Smooth muscle cell (in vitro differentiated cells): ENCODE data around the gene RXRA. TPM values are rescaled to one million over a fixed set of nuclear protein-coding genes. Genes with fewer than 3 reads are reported as not detected.

Experiments used
- DNase-seq: peaks from one replicate; lab custom pipeline; 2025; ENCODE audit not compliant: unreplicated experiment; lab: John Stamatoyannopoulos, UW
- H2AFZ ChIP-seq: fragments of 200-600 bp; sonication (generic); 2 replicates; pipeline ENCODE4 v1.6.0; 2016; ENCODE audit warnings: antibody characterized with exemption, low read depth, mild to moderate bottlenecking
- H3F3A ChIP-seq: fragments of 200-600 bp; sonication (generic); 2 replicates; pipeline ENCODE4 v1.6.0; 2017; ENCODE audit warnings: antibody characterized with exemption, low read depth
- H3K27ac ChIP-seq: fragments of 200-600 bp; sonication (generic); 2 replicates; pipeline ENCODE4 v1.5.1; 2016; ENCODE audit warnings: low read depth, mild to moderate bottlenecking
- H3K27me3 ChIP-seq: fragments of 200-600 bp; sonication (generic); 2 replicates; pipeline ENCODE4 v1.6.1; 2016; ENCODE audit warnings: low read depth, mild to moderate bottlenecking
- H3K36me3 ChIP-seq: fragments of 200-600 bp; sonication (generic); 2 replicates; pipeline ENCODE4 v1.5.1; 2016; ENCODE audit warnings: low read depth
- H3K4me1 ChIP-seq: fragments of 200-600 bp; sonication (generic); 2 replicates; pipeline ENCODE4 v1.5.1; 2016; ENCODE audit warnings: low read depth
- H3K4me2 ChIP-seq: fragments of 200-600 bp; sonication (generic); 2 replicates; pipeline ENCODE4 v1.6.0; 2016; ENCODE audit warnings: mild to moderate bottlenecking
- H3K4me3 ChIP-seq: fragments of 200-600 bp; sonication (generic); 2 replicates; pipeline ENCODE4 v1.5.1; 2016; ENCODE audit warnings: mild to moderate bottlenecking
- H3K79me2 ChIP-seq: fragments of 200-600 bp; sonication (generic); 2 replicates; pipeline ENCODE4 v1.6.0; 2016; ENCODE audit warnings: low read depth, mild to moderate bottlenecking
- H3K9ac ChIP-seq: fragments of 200-600 bp; sonication (generic); 2 replicates; pipeline ENCODE4 v1.6.0; 2016; ENCODE audit warnings: low read depth
- H3K9me3 ChIP-seq: fragments of 200-600 bp; sonication (generic); replicated peaks from 2 replicates; pipeline ENCODE4 v1.5.1; 2016; ENCODE audit warnings: low read depth
- H4K20me1 ChIP-seq: fragments of 200-600 bp; sonication (generic); 2 replicates; pipeline ENCODE4 v1.6.0; 2016; ENCODE audit warnings: low read depth
- WGBS: methylation state at CpG from one replicate; pipeline ENCODE4 v1.1.7; 2016; ENCODE audit warnings: low lambda C conversion rate; 5-methylcytosine and 5-hydroxymethylcytosine counted together
- polyA plus RNA-seq: library from polyadenylated mRNA; unstranded; fragments of >200 nt; fragmentation: Nextera tagmentation; extraction: Ambion mirVana; gene quantifications from 2 replicates; pipeline ENCODE4 v1.2.1, GENCODE V29; 2016
- total RNA-seq: library from RNA; depleted of rRNA; stranded (reverse); fragments of >200 nt; gene quantifications from 2 replicates; pipeline ENCODE4 v1.2.3, GENCODE V29; 2014
- TF ChIP-seq, protein P1 (sequence below): fragments of 200-600 bp; sonication (generic); IDR thresholded peaks from 2 replicates; pipeline ENCODE4 v1.5.1; 2017; ENCODE audit warnings: borderline replicate concordance, mild to moderate bottlenecking, antibody characterized with exemption; ENCODE audit not compliant: insufficient read depth, poor library complexity, severe bottlenecking

The RXRA gene
- total and polyA plus RNA-seq, 2 experiments from 2014 or later = 8.9 to 23.1 TPM

DNA sequence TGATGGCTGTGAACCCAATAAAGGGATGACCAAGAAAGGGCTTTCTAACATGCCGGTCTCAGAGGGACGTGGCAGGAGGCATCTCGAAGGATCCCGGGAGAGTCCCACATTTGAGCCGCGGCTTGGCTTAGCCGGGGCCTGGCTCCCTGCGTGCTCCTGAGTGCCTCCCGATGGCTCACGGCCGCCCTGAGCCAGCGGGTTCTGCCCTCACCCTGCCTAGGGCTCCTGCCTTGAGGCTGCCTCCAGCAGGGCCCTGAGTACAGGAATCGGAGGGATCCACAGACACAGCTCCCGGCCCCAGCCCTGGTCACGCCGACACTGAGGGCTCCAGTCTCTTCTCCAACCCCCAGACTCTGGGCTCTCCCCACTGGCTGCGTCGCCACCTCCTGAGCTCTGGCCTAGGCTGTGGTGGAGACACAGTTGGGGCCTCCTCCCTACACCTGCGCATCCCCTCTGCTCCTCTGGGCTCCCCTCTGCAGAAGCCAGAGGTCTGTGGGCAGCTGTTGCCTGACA lies 44.1 kb upstream of the RXRA start:
- H3K4me2 ChIP-seq = no peak overlapping the region
- H3K36me3 ChIP-seq = no peaks in the 10 kb centered on the region
- DNase-seq = no peak
- H3K9ac ChIP-seq = no peak overlapping the region
- H3F3A ChIP-seq = no peaks in the 10 kb centered on the region
- H3K27ac ChIP-seq = no peak overlapping the region
- no peaks in the 10 kb centered on the region for H3K79me2 ChIP-seq
- no peaks in the 10 kb centered on the region for H3K9me3 ChIP-seq
- no peak overlapping the region for H2AFZ ChIP-seq
- no peaks in the 10 kb centered on the region for H4K20me1 ChIP-seq
- H3K27me3 ChIP-seq = no peaks in the 10 kb centered on the region
- TF ChIP-seq, protein P1, sequence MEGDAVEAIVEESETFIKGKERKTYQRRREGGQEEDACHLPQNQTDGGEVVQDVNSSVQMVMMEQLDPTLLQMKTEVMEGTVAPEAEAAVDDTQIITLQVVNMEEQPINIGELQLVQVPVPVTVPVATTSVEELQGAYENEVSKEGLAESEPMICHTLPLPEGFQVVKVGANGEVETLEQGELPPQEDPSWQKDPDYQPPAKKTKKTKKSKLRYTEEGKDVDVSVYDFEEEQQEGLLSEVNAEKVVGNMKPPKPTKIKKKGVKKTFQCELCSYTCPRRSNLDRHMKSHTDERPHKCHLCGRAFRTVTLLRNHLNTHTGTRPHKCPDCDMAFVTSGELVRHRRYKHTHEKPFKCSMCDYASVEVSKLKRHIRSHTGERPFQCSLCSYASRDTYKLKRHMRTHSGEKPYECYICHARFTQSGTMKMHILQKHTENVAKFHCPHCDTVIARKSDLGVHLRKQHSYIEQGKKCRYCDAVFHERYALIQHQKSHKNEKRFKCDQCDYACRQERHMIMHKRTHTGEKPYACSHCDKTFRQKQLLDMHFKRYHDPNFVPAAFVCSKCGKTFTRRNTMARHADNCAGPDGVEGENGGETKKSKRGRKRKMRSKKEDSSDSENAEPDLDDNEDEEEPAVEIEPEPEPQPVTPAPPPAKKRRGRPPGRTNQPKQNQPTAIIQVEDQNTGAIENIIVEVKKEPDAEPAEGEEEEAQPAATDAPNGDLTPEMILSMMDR = no peak
- no peaks in the 10 kb centered on the region for H3K4me1 ChIP-seq
- no peak overlapping the region for H3K4me3 ChIP-seq
- WGBS = 90% methylated on average over 15 of the region's 19 CpGs

DNA sequence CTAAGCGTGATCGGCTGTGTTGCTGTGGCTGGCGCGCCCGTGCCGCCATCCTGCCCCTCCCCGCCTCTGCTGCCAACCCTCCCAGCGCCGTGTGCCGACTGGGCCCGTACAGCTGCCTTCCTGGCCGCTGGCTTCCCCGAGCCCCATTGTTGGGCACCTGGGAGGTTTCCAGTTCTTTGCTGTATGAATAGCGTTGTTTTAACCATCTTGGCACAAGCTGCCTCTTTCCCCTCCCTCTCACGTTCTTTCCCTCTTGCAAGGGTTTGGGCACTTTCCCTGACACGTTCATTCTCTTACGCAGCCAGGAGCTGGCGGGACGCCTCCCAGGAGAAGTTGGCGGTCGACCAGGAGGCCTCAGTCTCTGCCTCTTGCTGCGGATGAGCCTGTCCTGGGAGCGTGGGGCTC lies 43.1 kb upstream of the RXRA start:
- no peaks in the 10 kb centered on the region for H3K36me3 ChIP-seq
- H3K4me1 ChIP-seq = peaks cover 5% of the 10 kb centered on the region
- no peak for DNase-seq
- no peaks in the 10 kb centered on the region for H3K9me3 ChIP-seq
- no peaks in the 10 kb centered on the region for H4K20me1 ChIP-seq
- H3K79me2 ChIP-seq = no peaks in the 10 kb centered on the region
- no peak overlapping the region for H3K4me3 ChIP-seq
- TF ChIP-seq, protein P1 = no peak
- H3K4me2 ChIP-seq = no peak overlapping the region
- no peak overlapping the region for H3K9ac ChIP-seq
- no peaks in the 10 kb centered on the region for H3F3A ChIP-seq
- H3K27me3 ChIP-seq = no peaks in the 10 kb centered on the region
- no peak overlapping the region for H2AFZ ChIP-seq
- no peak overlapping the region for H3K27ac ChIP-seq
- WGBS = 89% methylated on average over 23 of the region's 23 CpGs

DNA sequence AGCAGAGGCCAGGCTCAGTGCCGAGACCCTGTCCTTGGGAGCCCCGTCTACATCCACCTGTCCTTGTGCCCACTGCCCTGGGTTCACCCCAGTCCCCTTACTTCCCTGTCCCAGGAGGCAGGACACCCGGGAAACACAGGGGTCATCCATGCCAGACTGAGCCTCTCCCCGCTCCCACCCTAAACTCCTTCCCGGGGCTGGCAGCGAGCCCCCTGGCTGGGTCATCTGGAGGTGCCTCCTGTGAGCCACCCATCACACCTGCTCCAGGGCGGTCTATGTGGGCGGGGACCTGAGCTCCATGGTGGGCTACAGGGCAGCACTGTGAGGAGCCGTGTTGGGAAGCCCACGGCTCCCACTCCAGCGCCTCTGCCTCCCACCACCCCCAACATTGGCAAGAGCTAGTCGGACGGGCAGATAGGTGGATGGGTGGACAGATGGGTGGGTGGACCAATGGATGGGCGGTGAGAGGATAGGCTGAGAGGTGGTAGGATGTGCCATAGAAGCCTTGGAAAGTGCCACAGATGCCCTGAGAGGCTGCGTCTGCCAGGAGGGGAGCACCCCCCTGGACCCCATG lies 42.5 kb upstream of the RXRA start:
- no peaks in the 10 kb centered on the region for H3K36me3 ChIP-seq
- H3K27ac ChIP-seq = no peak overlapping the region
- no peak overlapping the region for H2AFZ ChIP-seq
- H3K4me3 ChIP-seq = no peak overlapping the region
- H3K9ac ChIP-seq = no peak overlapping the region
- TF ChIP-seq, protein P1 = no peak
- no peaks in the 10 kb centered on the region for H4K20me1 ChIP-seq
- WGBS = 86% methylated on average over 15 of the region's 15 CpGs
- H3K4me1 ChIP-seq = peaks cover 8% of the 10 kb centered on the region
- no peaks in the 10 kb centered on the region for H3K79me2 ChIP-seq
- no peak for DNase-seq
- no peak overlapping the region for H3K4me2 ChIP-seq
- no peaks in the 10 kb centered on the region for H3K9me3 ChIP-seq
- no peaks in the 10 kb centered on the region for H3K27me3 ChIP-seq
- no peaks in the 10 kb centered on the region for H3F3A ChIP-seq

DNA sequence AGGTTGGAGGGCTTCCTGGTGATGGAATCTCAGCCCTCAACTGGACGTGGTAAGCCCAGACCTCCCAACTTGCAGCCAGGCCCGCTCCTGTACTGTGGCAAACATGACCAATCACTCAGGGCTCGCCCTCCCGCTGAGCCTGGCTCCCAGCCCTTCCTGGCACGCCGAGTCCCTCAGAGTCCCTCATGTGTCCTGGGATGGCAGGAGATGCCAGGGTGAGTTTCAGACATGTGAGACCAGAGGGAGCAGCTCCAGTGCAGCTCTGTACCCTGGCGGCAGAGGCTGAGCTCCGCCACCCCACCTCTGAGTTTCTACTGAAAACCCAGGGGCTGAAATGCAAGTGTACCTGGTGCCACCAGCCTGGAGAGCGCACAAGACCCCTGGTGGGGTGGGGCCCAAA lies 42.0 kb upstream of the RXRA start:
- Histone ChIP-seq H3K27me3 (no peaks in the 10 kb centered on the region), H3K27ac (no peak overlapping the region), H3K4me3 (no peak overlapping the region), H3K9me3 (no peaks in the 10 kb centered on the region), H3K4me1 (peaks cover 8% of the 10 kb centered on the region), H3K4me2 (no peak overlapping the region), H3K9ac (no peak overlapping the region), H3F3A (no peaks in the 10 kb centered on the region), H2AFZ (no peak overlapping the region), H4K20me1 (no peaks in the 10 kb centered on the region), H3K36me3 (no peaks in the 10 kb centered on the region), H3K79me2 (no peaks in the 10 kb centered on the region)
- 91% methylated on average over 9 of the region's 9 CpGs for WGBS
- TF ChIP-seq, protein P1 = no peak
- no peak for DNase-seq
